Breast epithelium (tissue), 3 donors: ENCODE data around the gene PEMT.

Experiments used
- CTCF ChIP-seq, 3 donors: fragments of 450-650 bp; IDR thresholded peaks; one replicate each; pipeline ENCODE4 v1.5.1; 2016 to 2017; ENCODE audit warnings: antibody characterized with exemption in 3 of 3, mild to moderate bottlenecking in 3 of 3, moderate library complexity in 3 of 3
- POLR2A ChIP-seq: fragments of 450-650 bp; IDR thresholded peaks from one replicate; pipeline ENCODE4 v1.6.1; 2016; ENCODE audit warnings: antibody characterized with exemption, mild to moderate bottlenecking, moderate library complexity

DNA sequence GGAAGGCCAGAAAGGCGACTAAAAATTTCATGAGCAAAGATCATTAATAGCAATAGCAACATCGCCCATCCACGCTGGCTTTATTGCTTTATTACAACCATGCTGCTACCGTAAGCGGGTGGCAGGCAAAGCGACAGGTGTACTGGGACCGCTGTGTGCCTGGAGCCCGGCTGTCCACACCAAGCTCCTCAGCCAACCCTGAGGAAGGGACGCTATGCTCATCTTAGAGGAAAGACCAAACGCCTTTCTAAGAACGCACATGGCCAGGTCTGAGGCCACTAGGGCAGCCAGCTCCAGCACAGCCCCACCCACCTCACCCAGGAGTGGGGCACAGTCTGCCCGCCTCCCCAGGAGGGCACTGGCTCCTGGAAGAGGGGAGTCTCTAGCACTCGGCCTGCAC lies 28.0 kb downstream of the PEMT start:
- TF ChIP-seq CTCF (IDR thresholded peaks at IDR 0.05) (no peak), POLR2A (no peak)
